ENCODE results near the gene TPM4.

The TPM4 gene

DNA sequence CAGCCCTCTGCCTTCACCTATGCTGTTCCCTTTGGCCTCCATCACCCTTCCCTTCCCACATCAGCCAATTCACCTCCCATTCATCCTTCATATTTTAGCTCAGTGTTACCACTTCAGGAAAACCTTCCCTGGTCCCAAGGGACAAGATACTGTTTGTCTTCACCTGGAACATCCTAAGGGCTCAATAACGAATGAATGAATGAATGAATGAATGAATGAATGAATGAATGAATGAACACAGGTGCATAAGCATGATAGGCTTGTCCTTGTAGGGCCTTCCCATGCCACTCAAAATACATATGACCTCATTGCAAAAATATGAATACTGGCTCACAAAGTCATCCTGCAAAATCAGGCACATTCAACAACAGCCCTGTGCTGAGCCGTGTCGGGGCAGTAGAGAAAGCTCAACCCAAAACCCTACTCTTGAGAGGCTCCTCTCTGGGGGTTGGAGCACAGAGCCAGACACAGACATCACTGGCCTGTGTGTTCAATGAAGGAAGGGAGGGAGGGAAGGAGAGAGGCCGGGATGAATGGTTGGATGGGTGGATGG is 33.7 kb upstream of the TPM4 start:
- TF ChIP-seq, protein P1, sequence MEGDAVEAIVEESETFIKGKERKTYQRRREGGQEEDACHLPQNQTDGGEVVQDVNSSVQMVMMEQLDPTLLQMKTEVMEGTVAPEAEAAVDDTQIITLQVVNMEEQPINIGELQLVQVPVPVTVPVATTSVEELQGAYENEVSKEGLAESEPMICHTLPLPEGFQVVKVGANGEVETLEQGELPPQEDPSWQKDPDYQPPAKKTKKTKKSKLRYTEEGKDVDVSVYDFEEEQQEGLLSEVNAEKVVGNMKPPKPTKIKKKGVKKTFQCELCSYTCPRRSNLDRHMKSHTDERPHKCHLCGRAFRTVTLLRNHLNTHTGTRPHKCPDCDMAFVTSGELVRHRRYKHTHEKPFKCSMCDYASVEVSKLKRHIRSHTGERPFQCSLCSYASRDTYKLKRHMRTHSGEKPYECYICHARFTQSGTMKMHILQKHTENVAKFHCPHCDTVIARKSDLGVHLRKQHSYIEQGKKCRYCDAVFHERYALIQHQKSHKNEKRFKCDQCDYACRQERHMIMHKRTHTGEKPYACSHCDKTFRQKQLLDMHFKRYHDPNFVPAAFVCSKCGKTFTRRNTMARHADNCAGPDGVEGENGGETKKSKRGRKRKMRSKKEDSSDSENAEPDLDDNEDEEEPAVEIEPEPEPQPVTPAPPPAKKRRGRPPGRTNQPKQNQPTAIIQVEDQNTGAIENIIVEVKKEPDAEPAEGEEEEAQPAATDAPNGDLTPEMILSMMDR (IDR thresholded peaks at IDR 0.05; ENCODE audit: low read depth, low read length): no peak
- no peak for DNase-seq (ENCODE audit: extremely low read depth, low read depth)

DNA sequence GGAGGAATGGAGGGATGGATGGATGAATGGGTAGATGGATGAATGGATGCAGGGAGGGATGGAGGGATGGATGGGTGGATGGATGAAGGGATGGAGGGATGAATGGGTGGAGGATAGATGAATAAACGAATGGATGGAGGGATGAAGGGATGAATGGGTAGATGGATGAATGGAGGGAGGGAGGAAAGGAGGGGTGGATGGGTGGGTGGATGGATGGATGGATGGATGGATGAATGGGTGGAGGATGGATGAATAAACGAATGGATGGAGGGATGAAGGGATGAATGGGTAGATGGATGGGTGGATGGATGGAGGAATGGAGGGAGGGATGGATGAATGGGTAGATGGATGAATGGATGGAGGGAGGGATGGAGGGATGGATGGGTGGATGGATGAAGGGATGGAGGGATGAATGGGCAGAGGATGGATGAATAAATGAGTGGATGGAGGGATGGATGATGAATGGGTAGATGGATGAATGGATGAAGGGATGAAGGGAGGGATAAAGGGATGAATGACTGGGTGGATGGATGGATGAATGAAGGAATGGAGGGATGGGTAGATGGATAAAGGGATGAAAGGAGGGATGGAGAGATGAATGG is 33.0 kb upstream of the TPM4 start:
- no peak for DNase-seq (ENCODE audit: extremely low read depth, low read depth)
- TF ChIP-seq, protein P1 (IDR thresholded peaks at IDR 0.05; ENCODE audit: low read depth, low read length): no peak

DNA sequence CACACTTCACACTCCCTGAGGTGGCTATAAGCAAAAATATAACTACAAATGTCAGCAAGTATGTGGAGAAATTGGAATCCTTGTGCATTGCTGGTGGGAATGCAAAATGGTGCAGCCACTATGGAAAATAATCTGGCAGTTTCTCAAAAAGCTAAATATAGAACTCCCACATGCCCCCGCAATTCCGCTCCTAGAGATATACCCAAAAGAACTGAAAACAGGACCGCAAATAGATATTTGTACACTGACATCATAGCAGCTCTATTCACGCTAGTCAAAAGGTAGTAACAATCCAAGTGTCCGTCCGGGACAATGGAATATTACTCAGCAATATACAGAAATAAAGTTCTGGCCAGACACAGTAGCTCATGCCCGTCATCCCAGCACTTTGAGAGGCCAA is 31.5 kb upstream of the TPM4 start:
- no peak for DNase-seq (ENCODE audit: extremely low read depth, low read depth)
- TF ChIP-seq, protein P1 (IDR thresholded peaks at IDR 0.05; ENCODE audit: low read depth, low read length): no peak

DNA sequence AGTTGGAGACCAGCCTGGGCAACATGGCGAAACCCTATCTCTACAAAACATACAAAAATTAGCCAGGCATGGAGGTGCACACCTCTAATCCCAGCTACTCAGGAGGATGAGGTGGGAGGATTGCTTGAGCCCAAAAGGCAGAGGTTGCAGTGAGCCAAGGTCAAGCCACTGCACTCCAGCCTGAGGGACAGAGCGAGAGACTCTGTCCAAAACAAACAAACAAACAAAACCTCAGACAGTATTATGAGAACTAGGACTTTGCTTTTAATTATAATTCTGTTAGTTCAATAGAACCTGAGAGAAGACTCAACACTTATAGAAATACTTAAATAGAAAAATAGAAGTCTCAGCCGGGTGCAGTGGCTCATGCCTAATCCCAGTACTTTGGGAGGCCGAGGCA is 31.1 kb upstream of the TPM4 start:
- TF ChIP-seq, protein P1 (IDR thresholded peaks at IDR 0.05; ENCODE audit: low read depth, low read length): no peak
- DNase-seq (ENCODE audit: extremely low read depth, low read depth): no peak

DNA sequence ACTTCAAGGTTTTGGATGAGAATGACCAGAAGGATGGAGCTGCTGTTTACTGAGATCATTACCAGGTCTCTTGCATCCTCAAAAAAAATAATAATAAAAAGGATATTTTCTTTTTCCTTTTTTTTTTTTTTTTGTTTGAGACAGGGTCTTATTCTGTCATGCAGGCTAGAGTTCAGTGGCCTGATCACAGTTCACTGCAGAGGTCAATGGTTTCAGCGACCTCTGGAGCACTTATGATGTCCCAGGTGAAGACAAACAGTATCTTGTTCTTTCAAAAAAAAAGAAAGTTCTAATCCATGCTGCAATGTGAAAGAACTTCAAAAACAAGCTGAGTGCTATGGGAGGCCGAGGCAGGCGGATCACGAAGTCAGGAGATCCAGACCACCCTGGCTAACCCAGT is 30.4 kb upstream of the TPM4 start:
- TF ChIP-seq, protein P1 (IDR thresholded peaks at IDR 0.05; ENCODE audit: low read depth, low read length): no peak

DNA sequence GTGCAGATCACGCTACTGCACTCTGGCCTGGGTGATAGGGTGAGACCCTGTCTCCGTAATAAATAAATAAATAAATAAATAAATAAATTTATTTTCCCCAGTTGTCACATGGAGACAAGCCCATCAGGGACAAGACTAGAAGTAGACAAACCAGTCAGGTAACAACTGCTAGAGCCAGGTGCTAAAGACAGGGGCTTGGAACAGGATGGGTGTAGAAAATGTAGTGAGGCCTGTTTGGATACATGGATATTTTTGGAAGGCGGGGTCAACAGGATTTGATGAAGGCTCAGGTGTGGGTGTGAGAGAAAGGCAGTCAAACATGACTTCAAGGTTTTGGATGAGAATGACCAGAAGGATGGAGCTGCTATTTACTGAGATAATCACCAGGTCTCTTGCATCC is 27.7 kb upstream of the TPM4 start:
- no peak for DNase-seq (ENCODE audit: extremely low read depth, low read depth)
- TF ChIP-seq, protein P1 (IDR thresholded peaks at IDR 0.05; ENCODE audit: low read depth, low read length): no peak

More for the DNA sequence above, 30.4 kb upstream of the TPM4 start:
- DNase-seq (ENCODE audit: extremely low read depth, low read depth): no peak

DNA sequence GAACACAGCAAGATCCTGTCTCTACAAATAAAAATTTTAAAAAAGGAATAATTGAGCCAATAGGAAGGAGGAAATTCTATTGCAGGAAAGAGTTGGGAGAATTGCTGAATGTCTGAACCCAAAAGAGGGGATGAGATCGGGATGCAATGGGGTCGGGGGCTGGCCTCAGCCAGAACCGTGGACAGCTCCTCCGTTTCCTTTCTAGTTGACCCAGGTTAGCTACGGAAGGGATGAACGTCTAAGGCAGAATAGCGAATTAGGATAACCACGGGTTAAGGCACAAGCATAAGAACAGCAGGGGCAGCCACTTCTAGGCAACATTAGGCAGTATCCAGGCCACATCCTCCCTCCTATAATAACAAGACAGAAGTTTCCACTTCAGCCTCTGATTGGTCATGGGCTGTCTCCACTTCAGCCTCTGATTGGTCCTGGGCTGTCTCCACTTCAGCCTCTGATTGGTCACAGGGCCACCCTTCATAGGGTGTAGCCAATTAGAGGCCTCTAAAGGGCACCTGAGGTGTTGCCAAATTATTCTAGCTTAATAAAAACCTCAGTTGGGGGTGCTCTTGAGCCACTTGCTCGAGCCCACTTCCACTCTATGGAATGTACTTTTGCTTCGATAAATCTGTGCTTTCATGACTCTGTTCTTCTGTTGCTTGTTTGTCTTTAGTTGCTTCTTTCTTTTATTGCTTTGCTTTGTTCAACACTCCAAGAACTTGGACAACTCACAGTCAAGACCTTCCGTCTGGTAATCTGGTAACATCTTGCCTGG is 24.9 kb upstream of the TPM4 start:
- TF ChIP-seq, protein P1 (IDR thresholded peaks at IDR 0.05; ENCODE audit: low read depth, low read length): no peak
- no peak for DNase-seq (ENCODE audit: extremely low read depth, low read depth)

Measured in AG09319 (cell line).